Upper lobe of left lung (tissue), 6 donors: ENCODE data around the gene WRNIP1. TPM values are rescaled to one million over a fixed set of nuclear protein-coding genes. Genes with fewer than 3 reads are reported as not detected.

ENCODE experiments used
- ATAC-seq, 2 donors: fragments of 200-7000 bp; cut with Tn5 transposase; one replicate each; pipeline ENCODE4 v1.9.1; 2022; ENCODE audit warnings: mild to moderate bottlenecking in 2 of 2, moderate library complexity in 2 of 2; ENCODE audit not compliant: low FRiP score in 2 of 2
- DNase-seq, 2 donors: peaks; one replicate each; pipeline ENCODE4 v3.0.0-alpha.2; 2019 to 2020
- H3K27ac ChIP-seq, 4 donors: fragments of 200-600 bp; sonication (generic); one replicate each; pipeline ENCODE4 v1.5.1; 2016 to 2019
- H3K27me3 ChIP-seq, 4 donors: fragments of 200-600 bp; sonication (generic); one replicate each; pipeline ENCODE4 v1.5.1; 2017 to 2019
- H3K36me3 ChIP-seq, 4 donors: fragments of 200-600 bp; sonication (generic); one replicate each; pipeline ENCODE4 v1.5.1; 2016 to 2019
- H3K4me1 ChIP-seq, 4 donors: fragments of 200-600 bp; sonication (generic); one replicate each; pipeline ENCODE4 v1.5.1; 2018 to 2019
- H3K4me3 ChIP-seq, 4 donors: fragments of 200-600 bp; sonication (generic); one replicate each; pipeline ENCODE4 v1.5.1; 2017 to 2019; ENCODE audit warnings: mild to moderate bottlenecking in 2 of 4, moderate library complexity in 1 of 4
- H3K9me3 ChIP-seq, 4 donors: fragments of 200-600 bp; sonication (generic); one replicate each; pipeline ENCODE4 v1.5.1; 2018 to 2019
- CTCF ChIP-seq, 6 experiments: fragments of 450-650 bp in 4 of 6; fragments of 200-600 bp in 2 of 6; sonication (generic) in 2 of 6; IDR thresholded peaks; one replicate each; pipeline ENCODE4 v1.5.1; 2016 to 2019; ENCODE audit warnings: antibody characterized with exemption in 6 of 6
- EP300 ChIP-seq, 4 donors: sonication (generic); formaldehyde crosslinking; IDR thresholded peaks; one replicate each; pipeline ENCODE4 v1.5.1; 2017; ENCODE audit warnings: antibody characterized with exemption in 4 of 4, control low read depth in 2 of 4
- POLR2A ChIP-seq, 4 donors: fragments of 450-650 bp; IDR thresholded peaks; one replicate each; pipeline ENCODE4 v1.5.1; 2016 to 2017; ENCODE audit warnings: antibody characterized with exemption in 4 of 4, mild to moderate bottlenecking in 2 of 4
- POLR2AphosphoS5 ChIP-seq, 2 donors: sonication (generic); formaldehyde crosslinking; IDR thresholded peaks; one replicate each; pipeline ENCODE4 v1.5.1; 2017; ENCODE audit warnings: antibody characterized with exemption in 2 of 2
- WGBS, 2 donors: methylation state at CpG; one replicate each; pipeline ENCODE4 v1.1.5; 2017 to 2018; 5-methylcytosine and 5-hydroxymethylcytosine counted together
- total RNA-seq, 6 donors: library from RNA; depleted of rRNA in 4 of 6; stranded (reverse); fragments of >200 nt in 4 of 6; gene quantifications; one replicate each; pipeline versions ENCODE4 v1.1.0 to v1.2.1, GENCODE V29; 2016 to 2021
- donor health status: DM: no; HTN: no; CAD: no; lungs with moderate emphysema.
- donor health status: DM: no; HTN: yes; CAD: no; lungs with severe emphysema.

WRNIP1 gene
- total RNA-seq, 6 donors from 2014 or later: 38.7 to 101 (median 59.2) TPM

- TF ChIP-seq POLR2AphosphoS5 (IDR thresholded peaks at IDR 0.05) (peak; percentile 45 to 56), CTCF (IDR thresholded peaks at IDR 0.05) (no peak)
Observed at GRCh38 chr6:2793534-2794151, 28.4 kb downstream of the WRNIP1 start.

GRCh38 chr6:2794171-2794730, 29.1 kb downstream of the WRNIP1 start:
- no peak for TF ChIP-seq POLR2AphosphoS5 (IDR thresholded peaks at IDR 0.05)
- no peak for TF ChIP-seq POLR2A (IDR thresholded peaks at IDR 0.05)
- TF ChIP-seq CTCF (IDR thresholded peaks at IDR 0.05): no peak
- TF ChIP-seq EP300 (IDR thresholded peaks at IDR 0.05): no peak
- ATAC-seq (no peak), DNase-seq (no peak)
- peaks cover 42 to 63% (median 55%) of the 10 kb centered on the region in 4 donors for H3K4me1 ChIP-seq
- H3K36me3 ChIP-seq: no peaks in the 10 kb centered on the region
- H3K9me3 ChIP-seq: no peaks in the 10 kb centered on the region
- WGBS, 2 donors: 75 to 86% methylated on average over 5 of the region's 5 CpGs
- peak overlapping the region; percentile 64 to 85 (median 81) for H3K27ac ChIP-seq
- H3K4me3 ChIP-seq: no peak overlapping the region
- no peaks in the 10 kb centered on the region for H3K27me3 ChIP-seq

More at GRCh38 chr6:2793534-2794151, 28.4 kb downstream of the WRNIP1 start:
- H3K36me3 ChIP-seq: peaks cover 0 to 3% (median 0%) of the 10 kb centered on the region in 4 donors
- 51 to 54% methylated on average over 7 to 9 of the region's 9 CpGs for WGBS, 2 donors
- DNase-seq: peak; percentile 61 to 91
- H3K4me1 ChIP-seq: peaks cover 42 to 63% (median 55%) of the 10 kb centered on the region in 4 donors
- peak; percentile 42 to 63 for ATAC-seq
- peak overlapping the region; percentile 64 to 85 (median 81) for H3K27ac ChIP-seq
- H3K4me3 ChIP-seq: no peak overlapping the region
- no peaks in the 10 kb centered on the region for H3K9me3 ChIP-seq
- H3K27me3 ChIP-seq: no peaks in the 10 kb centered on the region

GRCh38 chr6:2795162-2795561, 30.0 kb downstream of the WRNIP1 start:
- ATAC-seq (no peak), DNase-seq (no peak)
- Histone ChIP-seq H3K27me3 (no peaks in the 10 kb centered on the region), H3K9me3 (no peaks in the 10 kb centered on the region), H3K36me3 (no peaks in the 10 kb centered on the region), H3K4me1 (peaks cover 42 to 72% (median 58%) of the 10 kb centered on the region in 4 donors), H3K27ac (peak overlapping the region; percentile 29 to 85 (median 72)), H3K4me3 (no peak overlapping the region)
- TF ChIP-seq EP300 (IDR thresholded peaks at IDR 0.05) (no peak), POLR2AphosphoS5 (IDR thresholded peaks at IDR 0.05) (no peak), CTCF (IDR thresholded peaks at IDR 0.05) (no peak), POLR2A (IDR thresholded peaks at IDR 0.05) (no peak)
- WGBS, 2 donors: 70 to 72% methylated on average over 2 of the region's 2 CpGs

GRCh38 chr6:2795956-2796355, 30.8 kb downstream of the WRNIP1 start:
- DNase-seq (peak; percentile 52 to 53), ATAC-seq (peak in 1 of 2 donors; percentile 24)
- Histone ChIP-seq H3K9me3 (no peaks in the 10 kb centered on the region), H3K36me3 (no peaks in the 10 kb centered on the region), H3K27me3 (no peaks in the 10 kb centered on the region), H3K4me1 (peaks cover 42 to 72% (median 52%) of the 10 kb centered on the region in 4 donors), H3K4me3 (no peak overlapping the region), H3K27ac (peak overlapping the region; percentile 12 to 85 (median 62))
- WGBS, 2 donors: 66 to 92% methylated on average over 9 to 16 of the region's 16 CpGs
- TF ChIP-seq CTCF (IDR thresholded peaks at IDR 0.05) (no peak), POLR2AphosphoS5 (IDR thresholded peaks at IDR 0.05) (peak in 1 of 2 donors; percentile 40), EP300 (IDR thresholded peaks at IDR 0.05) (peak in 1 of 4 donors; percentile 14)
